Measurements from ENCODE around the gene LRRC56.

DNA sequence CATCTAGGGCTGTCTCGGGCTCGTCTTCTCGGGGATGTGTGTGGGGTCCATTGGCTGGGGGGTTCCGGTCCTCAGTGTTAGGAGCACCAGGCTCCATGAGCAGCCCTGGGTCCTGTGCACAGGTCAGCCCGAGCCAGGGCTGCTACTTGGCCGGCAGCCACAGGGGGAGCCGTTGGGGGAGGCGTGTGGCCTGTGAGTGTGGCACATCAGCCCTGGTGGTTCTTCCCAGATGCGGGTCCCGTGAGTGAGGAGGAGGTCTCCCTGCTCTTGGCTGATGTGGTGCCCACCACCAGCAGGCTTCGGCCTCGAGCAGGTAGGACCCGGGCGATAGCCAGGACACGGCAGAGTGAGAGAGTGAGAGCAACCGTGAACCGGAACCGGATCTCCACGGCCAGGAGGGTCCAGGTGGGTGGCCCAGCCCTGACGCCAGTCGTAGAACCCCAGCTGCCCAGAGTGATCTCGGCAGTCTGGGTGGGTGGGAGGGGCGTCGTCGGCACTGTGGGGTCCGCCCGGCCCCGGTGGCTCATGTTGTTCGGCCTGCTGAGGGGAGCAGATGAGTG lies 59.9 kb downstream of the LRRC56 start:
- TF ChIP-seq, protein P1, sequence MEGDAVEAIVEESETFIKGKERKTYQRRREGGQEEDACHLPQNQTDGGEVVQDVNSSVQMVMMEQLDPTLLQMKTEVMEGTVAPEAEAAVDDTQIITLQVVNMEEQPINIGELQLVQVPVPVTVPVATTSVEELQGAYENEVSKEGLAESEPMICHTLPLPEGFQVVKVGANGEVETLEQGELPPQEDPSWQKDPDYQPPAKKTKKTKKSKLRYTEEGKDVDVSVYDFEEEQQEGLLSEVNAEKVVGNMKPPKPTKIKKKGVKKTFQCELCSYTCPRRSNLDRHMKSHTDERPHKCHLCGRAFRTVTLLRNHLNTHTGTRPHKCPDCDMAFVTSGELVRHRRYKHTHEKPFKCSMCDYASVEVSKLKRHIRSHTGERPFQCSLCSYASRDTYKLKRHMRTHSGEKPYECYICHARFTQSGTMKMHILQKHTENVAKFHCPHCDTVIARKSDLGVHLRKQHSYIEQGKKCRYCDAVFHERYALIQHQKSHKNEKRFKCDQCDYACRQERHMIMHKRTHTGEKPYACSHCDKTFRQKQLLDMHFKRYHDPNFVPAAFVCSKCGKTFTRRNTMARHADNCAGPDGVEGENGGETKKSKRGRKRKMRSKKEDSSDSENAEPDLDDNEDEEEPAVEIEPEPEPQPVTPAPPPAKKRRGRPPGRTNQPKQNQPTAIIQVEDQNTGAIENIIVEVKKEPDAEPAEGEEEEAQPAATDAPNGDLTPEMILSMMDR (IDR thresholded peaks at IDR 0.05) = no peak
- no peak for TF ChIP-seq POLR2A (IDR thresholded peaks at IDR 0.05)

Data from heart left ventricle (tissue), 13 donors.